Inflammatory macrophage treated with lipopolysaccharide for 4 hours (primary cell): Measurements from ENCODE around the gene TRAF3.
A peak's percentile ranks its signal among the peaks of the same experiment; 100 is the strongest.
"Not testable (repeated sequence)": the region's sequence is repeated elsewhere in the genome, so short reads cannot be mapped to it uniquely, and the experiment has no call there.

Source experiments
- DNase-seq: peaks from one replicate; pipeline ENCODE4 v3.0.0-alpha.2; 2020

TRAF3 gene

DNA sequence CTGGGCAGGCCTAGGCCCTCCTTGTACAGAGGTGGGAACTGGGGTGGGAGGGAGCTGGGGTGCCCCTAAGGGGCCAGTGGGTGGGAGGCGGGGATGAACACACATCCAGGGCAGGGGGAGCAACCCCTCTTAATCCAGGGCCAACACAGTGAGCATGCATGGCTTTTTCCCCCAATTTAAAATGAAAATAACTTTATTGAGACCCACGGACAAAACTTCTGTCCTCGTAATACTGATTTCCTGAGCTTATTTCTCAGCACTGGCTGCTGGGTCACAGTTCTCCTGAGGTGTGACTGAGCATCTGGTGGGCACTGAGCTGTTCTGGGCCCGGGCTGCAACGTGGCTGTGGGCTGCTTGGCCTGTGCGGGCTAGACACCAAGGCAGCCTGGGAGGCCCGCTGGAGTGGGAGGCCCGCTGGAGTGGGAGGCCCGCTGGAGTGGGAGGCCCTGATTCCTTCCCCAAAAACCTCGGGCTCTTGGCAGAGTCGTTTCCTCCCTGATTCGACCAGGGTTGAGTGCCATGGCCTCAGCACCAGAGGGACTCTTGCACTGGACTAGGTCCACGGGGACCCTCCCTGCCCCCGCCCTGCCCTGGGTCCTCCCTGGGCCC lies 24.9 kb upstream of the TRAF3 start:
- no peak for DNase-seq

DNA sequence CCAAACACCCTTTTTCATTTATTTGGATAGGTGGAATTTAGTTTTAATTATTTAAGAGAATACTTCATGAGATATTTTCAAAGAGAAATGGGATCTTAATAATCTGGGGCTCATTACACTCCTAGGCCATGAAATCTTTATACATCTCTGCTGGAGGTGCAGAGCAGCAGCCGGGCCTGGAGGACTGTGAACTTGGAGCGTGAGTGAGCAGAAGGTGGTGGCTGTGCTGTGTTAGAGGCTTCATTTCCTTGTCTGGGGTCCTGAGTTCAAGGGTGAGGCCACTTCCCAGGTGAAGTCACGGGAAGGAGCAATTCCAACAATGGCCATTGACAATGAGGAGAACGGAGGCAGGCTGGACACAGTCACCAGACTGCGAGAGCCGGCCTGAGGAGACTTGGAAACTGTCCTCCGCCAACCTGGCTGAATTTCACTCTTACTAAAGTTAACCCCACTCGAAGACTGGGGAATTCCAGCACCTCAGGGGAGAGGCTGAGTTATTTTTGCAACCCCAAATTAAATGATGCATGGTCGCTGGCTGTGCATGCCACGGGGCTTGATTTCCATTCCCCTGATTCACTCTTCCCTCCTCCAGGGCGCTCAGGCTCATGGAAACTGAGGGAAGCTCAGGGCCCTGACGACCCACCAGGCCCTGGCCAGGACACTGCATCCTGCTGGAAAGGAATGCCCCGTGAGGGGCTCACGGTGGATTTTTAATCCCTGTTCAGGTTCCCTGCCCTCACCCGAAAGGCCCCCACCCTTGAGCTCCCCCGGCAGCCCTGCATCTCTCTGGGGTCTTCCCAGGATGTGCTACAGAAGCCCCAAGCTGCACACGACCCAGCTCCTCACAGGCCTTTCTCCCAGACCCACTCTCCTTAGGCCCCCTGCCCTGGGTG lies 22.6 kb upstream of the TRAF3 start:
- no peak for DNase-seq

DNA sequence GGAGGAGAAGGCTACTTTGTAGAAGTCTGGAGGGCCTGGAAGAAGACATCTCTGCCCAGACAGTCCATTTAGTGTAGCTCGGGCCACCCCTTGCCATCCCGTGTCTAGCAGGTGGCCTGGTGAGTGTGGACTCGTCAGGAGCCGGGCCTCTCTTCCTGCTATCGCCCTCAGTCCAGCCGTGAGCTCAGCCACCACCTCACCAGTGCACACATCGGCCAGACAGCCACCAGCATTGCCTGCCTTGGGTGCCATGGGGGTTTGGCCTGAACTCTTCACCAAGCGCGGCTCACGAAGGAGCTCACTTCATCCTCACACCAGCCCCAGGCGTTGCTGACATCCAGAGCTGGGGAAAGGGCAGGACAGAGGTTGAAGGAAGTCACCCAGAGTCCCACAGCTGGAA lies 19.6 kb upstream of the TRAF3 start:
- DNase-seq: no peak

DNA sequence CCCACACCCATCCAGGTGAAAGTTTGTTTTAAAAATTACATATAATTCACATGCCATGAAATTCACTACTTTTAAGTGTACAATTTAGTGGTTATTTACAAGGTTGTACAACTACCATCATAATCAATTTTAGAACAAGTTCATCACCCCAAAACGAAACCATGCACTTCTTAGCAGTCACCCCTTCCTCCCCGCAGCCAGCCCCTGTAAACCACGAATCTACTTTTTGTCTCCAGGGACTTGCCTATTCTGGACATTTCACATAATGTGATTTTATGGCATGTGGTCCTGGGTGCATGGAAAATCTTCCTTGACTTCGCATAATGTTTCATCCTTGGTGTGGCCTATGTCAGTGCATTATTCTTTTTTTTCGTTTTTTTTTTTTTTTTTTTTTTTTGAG lies 19.2 kb upstream of the TRAF3 start:
- DNase-seq: no peak

DNA sequence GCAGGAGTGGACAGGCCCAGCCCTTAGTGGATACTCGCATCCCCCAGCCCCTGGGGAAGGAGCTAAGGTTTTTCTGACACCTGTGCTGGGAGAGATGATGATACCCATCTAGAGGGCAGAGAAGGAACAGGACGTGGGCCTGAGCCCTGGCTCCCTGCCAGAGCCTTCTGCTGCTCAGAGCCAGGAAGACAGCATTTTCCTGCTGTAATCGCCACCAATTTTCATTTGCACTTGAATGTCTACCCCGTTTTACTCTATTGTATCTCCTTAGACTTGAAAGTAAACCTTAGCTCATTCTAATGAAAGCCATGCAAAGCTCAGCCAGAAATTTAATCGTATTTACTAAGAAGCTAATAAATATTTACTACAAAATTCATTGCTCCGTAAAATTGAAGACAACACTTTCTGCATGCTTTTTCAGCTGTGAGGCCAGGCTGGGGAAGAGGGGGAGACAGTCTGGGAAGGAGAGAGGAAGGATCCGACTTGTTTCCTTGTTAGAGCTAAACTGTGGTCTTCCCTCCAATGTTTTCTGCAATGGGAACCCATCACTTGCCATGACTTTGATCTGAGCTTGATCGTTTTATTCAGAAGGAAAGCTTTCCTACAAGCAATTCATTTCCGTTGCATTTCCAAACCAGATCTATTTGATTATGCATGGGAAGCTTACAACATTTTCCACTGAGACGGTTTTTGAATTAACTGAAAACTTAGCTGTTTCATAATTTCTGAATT lies 17.6 kb upstream of the TRAF3 start:
- no peak for DNase-seq

DNA sequence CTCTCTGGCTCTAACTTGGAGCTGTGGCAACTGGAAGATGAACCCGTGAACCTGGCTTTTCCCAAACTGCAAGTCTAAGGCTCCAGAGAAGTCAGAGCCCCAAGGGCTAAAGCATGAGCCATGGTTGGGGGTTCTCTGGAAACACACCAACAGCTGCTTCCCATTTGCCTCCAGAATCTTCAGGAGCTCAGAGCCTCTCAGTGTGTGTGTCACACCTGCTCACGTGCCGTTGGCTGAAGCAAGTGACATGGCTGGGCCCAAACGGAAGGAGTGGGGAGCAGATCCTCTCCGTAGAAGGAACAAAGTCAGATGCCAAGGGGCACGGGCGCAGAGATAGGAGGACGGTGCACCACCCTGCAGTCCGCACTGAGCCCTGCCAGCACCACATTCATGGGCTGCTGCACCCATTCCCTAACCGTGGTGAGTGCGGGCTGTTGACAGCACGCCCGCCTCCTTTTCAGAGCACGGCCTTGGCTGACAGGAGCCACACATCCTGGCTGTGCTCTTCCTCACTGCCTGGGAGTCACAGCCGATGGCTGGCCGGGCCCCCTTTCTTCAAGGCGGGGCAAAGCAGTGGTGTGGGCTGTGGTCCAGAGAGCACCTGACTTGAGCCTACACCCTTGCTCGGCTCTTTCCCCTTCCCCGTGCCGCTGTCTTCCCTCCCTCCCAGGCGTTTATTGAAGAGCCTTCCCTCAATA lies 16.6 kb upstream of the TRAF3 start:
- peak; percentile 22 for DNase-seq

DNA sequence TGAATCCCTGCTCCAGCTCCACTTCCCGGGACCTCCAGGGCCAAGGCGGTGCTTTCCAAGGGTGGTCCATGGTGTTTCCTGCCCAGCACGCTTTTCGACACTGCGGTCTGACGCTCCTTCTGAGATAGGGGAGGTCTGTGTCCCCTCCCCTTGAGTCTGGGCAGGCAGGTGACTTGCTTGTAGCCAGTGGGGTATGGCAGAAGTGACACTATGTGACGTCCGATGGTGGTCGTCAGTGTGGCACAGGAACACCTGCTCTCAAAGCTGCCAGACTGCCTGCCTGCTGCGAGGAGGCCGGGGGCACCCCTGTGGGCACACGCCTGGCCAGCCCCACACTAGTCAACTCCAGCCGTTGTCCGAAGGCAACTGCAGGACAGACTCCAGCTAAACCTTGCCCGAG lies 16.0 kb upstream of the TRAF3 start:
- DNase-seq: no peak

DNA sequence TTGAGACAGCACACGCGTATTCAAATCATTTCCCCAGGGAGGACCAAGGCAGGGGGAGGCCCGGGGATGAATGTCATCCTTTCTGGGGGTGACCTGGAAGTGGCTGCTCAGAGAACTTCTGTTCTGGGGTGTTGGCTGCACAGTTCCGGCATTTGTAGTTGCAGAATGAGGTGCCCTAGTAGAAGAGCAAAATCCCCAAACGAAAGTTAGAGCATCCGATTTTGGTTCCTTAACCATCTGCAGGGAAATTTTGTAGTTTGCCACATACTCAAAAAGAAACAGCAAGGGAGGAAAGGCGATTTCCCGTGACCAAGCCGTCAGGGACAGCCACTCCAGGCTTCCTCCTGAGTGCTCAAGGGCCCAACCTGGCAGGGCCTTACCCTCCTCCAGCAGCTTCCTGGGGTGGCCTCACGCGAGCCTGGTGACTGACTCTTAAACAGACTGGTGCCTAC lies 13.0 kb upstream of the TRAF3 start:
- peak; percentile 39 for DNase-seq

DNA sequence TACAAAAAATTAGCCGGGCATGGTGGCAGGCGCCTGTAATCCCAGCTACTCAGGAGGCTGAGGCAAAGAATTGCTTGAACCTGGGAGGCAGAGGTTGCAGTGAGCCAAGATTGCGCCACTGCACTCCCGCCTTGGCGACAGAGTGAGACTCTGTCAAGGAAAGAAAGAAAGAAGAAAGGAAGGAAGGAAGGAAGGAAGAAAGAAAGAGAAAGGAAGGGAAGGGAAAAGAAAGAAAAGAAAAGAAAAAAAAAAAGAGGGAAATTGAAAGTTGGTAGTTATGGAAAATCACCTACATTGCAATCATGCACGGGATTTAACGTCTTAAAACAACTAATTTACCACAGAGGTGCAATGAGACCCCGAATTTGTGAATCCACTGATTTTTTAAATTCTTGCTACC lies 11.5 kb upstream of the TRAF3 start:
- DNase-seq: not testable (repeated sequence)

DNA sequence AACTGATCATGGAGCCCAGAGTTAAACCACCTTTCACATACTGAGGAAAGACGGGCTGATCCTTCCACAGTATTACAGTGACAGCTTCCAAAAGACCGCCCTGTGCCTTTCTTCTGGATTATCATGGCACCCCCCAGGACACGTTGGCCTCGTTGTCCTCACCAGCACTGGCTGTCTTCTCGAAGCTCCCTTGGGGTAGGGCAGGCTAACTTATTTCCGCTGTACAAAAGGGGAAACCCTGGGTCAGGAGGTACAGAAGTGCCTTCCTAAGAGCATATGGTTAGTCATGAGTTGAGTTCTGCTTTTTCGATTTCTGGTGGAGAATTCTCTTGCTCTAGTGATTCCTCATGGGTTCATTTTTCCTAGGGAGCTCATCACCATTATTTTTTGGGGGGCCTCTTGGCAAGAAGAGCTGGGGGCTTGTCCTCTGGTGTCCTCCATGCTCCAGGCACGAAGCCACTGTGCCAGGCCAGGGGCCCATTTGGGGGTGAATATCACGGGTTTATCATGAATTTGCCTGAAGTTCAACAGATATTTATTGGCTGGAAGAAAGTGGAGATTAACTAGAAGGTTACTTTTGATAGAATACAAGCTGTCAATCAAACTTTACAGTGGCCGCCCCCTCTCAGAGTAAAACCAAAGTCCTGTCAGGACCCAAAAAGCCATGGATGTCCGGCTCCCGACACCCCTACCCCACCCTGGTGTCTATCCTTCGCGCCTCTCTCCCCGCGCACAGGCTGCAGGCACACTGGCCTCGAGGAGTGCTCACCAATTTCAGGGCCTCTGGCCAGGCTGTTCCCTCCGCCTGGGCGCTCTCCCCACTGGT lies 8.8 kb upstream of the TRAF3 start:
- peak; percentile 94 for DNase-seq

DNA sequence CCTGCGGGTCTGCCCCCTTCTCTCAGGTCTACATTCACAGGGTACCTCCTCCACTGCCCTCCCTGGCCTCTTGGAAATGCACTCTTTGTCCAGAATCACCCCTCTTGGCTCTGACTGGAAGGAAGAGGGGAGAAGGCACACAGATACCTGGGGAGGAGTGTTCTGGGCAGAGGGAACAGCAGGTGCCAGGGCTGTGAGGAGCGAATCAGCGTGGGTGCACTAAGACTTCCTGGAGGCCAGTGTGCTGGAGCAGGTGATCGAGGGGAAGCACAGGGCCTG lies 8.3 kb upstream of the TRAF3 start:
- no peak for DNase-seq

DNA sequence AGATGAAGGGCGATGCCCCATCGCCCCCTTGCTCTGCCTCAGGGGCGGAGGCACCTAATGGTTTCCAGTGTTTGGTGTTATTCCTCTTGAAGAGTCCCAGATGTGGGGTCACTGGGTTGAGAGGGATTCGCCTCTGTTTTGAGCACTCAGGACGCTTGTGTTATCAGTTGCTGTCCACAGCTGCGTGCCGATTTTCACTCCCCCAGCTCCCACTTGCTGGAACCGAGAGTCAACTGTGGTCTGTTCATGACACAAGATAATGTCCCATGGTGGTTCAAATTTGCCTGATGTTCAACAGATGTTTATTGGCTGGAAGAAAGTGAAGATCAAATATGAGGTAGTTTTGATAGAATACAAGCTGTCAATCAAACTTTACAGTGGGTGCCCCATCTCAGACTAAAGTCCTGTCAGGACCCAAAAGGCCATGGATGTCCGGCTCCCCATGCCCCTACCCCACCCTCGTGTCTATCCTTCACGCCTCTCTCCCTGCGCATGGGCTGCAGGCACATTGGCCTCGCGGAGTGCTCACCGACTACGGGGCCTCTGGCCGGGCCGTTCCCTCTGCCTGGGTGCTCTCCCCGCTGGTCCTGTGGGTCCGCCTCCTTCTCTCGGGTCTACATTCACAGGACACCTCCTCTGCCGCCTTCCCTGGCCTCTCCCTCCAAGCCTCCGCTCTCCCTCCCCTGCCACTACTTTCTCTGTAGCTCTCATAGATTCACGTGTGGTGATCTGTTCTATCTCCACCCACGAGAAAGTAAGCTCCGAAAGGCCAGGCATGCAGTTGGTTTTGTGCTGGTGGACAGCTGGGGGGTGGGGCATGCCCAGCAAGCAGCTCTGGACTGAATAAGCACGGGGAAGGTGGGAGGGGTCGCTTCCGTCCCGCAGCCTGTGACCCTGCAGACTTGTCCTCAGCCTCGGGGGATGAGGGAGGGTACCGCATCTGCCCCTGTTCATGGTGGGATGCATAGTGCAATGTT lies 6.8 kb upstream of the TRAF3 start:
- no peak for DNase-seq

DNA sequence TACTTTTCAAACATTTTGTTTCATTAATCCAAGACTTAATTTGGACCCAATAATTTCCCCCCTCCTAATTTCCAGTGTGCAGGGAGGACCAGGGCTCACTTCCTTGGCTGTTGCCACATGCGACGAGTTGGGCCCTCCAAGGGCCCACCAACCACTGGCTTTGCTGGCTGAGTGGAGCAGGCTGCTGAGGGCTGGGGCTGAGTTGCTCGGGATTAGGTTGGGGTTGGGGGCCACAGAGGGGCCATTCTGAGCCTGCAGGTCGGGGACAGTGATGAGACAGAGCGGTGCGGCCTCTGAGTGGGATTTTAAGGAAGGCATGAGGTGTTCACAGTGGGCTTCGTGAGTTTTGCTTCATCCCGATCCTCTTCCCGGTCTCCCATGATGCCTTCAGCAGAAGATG lies 6.1 kb upstream of the TRAF3 start:
- DNase-seq: no peak

DNA sequence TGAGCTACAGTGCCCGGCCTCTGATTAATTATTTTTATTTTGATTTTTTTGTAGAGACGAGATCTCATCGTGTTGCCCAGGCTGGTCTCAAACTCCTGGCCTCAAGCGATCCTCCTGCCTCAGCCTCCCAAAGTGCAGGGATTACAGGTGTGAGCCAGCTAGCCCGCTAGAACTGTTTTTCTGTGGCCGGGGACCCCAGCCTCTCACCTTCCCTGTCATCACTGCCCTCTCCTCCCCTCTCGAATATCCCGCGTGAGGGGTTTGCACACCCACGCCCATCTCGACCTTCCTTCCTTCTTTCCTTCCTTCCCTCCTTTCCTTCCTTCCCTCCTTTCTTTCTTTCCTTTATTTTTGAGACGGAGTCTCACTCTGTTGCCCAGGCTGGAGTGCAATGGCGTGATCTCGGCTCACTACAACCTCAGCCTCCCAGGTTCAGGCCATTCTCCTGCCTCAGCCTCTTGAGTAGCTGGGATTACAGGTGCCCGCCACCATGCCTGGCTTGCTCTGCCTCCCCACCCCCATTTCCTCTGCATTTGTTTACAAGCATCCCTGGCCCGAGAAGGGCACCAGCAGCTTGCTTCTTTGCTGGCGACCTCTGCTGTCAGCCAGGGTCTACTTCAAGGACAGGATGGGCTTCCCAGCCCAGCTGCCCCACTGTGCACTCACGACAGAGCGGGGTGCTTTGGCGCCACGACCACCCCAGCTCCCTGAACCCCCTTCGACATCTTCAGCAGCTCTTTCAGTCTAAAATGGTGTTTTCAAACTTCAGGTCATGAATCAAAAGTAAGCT lies 4.3 kb upstream of the TRAF3 start:
- no peak for DNase-seq

DNA sequence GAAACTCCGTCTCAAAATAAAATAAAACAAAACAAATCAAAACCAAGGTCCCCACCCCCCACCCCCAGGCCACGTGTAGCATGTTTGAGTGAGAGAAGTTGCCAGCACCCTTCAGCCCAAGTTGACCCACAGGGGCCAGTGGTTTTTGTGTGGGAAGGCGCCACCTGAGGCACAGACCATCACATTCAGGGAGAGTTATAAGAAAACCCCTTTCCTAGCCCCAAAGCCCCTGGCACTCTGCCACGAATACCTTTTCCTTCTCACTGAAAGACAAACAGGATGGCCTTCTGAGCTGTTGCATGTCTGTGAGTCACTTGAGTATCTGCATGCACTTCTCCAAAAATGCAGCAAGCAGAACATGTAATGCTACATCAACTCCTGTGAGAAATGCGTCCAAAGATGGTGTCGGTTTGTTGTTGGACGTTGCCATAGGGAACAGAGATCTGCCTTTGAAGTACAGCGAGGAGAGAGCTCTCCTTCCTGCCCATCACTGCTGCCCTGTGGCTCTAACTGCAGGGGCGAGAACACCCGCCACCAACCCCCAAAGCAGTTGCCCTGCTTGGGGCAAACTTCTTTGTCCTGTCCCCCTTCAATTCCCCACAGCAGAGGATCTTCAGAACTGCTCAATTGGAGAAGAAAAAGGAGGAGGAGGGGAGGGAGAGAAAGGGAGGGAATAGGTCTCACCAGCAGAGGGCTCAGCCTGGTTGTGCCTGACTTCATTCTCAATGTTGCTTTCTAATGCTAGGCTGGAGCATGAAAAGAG lies 2.7 kb upstream of the TRAF3 start:
- peak; percentile 80 for DNase-seq

DNA sequence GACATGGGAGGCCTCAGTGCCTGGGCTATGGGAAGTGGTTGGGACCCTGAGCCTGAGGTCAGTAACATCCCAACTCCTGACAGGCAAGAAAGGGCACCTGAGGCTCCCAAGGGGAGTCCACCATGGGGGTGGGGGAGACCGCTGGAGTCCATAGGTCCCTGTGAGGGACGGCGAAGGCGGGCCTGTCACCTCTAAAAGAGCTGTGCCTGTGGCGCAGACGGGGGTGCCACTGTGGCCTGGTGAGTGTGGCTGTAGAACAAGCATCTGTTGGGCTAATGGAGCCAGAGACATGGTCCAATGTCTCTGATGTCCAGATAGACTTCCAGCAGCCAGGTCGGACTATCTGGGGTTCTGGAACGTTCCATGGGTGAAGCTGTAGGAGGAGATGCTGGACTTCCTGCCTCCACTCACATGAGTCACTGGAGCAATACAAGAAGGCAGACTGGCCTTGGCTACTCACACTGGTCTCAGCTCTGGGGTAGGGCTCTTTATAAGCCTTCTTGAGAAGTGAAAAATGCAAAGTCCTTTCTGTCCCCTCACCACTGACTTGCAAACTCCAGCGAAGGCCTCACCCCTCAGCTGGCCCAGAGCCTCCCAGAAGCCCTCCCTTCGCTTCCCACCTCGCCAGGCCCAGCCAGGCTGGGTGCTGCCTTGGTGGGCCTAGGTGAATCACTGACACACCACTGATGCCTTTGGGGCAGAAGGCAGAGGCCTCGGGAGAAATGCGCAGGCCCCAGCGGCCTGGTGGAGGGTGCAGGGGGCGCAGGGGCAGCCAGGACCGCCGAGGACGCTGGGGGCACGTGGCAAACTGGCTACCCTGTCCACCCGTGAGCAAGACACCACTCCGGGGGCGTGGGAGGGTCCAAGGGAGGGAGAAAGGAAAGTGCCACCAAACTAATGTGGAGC lies 1.1 kb upstream of the TRAF3 start:
- peak; percentile 64 for DNase-seq

DNA sequence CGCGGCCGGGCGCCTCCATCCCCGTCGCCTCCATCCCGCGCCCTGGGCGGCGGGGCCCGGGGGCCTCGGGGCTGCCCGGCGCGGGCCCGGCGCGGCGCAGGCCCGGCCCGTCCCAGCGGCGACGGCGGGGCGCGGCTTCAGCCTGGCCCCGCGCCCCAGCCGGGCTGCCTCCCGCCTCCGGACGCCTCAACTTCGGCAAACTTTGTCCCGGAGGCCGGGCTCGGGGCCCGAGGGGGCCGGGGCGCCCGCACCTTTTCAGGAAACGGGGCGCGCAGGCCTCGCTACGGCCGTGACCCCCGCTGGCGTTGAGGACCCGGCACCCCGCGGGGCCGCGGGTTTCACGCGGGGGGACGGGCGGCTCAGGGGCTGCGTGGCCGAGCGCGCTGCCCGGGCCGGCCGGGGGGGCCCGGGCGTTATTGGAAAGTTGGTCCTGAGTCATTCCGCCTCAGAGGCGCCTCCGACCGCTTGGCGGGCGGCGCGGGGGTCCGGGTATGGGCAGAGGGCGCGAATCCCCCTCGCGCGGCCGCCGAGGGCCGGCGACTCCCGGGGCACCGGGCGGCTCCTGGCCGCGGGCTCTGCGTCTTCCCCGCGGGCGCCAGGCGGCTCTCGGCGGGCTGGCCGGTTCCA lies 575 bp downstream of the TRAF3 start:
- DNase-seq: peak; percentile 30
